Measurements from ENCODE around the gene ELOVL6. TPM values are rescaled to one million over a fixed set of nuclear protein-coding genes. Genes with fewer than 3 reads are reported as not detected.

ELOVL6 gene
- total and polyA plus RNA-seq, 8 donors = 3.2 to 27.9 (median 4.4) TPM

GRCh38 chr4:110020139-110020538 is 178.3 kb downstream of the ELOVL6 start:
- 42 to 53% (median 50%) methylated on average over 5 of the region's 5 CpGs for WGBS, 5 donors
- H3K27me3 ChIP-seq = no peaks in the 10 kb centered on the region
- no peaks in the 10 kb centered on the region for H3K36me3 ChIP-seq
- H3K4me1 ChIP-seq = no peaks in the 10 kb centered on the region
- H3K27ac ChIP-seq = no peak overlapping the region
- TF ChIP-seq POLR2A (IDR thresholded peaks at IDR 0.05) (no peak), POLR2AphosphoS5 (IDR thresholded peaks at IDR 0.05) (no peak), EP300 (IDR thresholded peaks at IDR 0.05) (no peak), CTCF (IDR thresholded peaks at IDR 0.05) (no peak)
- intact Hi-C loops (cut with DNase I; ENCODE audit: low total_unique reads) = no loop called here
- H3K9me3 ChIP-seq = peaks cover 0 to 5% (median 0%) of the 10 kb centered on the region in 4 donors
- DNase-seq = no peak
- no peak overlapping the region for H3K4me3 ChIP-seq

DNA sequence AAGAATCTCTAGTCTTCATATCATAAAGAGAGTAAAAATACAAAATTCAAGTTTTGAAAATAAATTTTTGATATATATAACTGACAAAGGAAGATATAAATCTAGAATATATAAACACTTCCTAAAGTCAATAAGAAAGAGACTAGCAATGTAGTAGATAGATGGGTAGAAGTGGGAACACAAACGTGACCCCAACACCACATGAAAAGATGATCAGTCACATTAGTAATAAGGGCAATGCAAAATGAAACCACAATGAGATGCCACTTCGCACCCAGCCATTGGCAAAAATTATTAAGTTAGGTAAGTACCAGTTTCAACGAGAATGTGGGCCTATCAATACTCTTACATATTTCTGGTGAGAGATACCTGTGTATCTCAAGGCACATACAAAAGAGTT is 179.3 kb downstream of the ELOVL6 start:
- Histone ChIP-seq H3K4me3 (no peak overlapping the region), H3K27me3 (no peaks in the 10 kb centered on the region), H3K9me3 (peaks cover 0 to 5% (median 0%) of the 10 kb centered on the region in 4 donors), H3K27ac (no peak overlapping the region), H3K36me3 (no peaks in the 10 kb centered on the region), H3K4me1 (no peaks in the 10 kb centered on the region)
- 74 to 84% (median 78%) methylated on average over 3 of the region's 3 CpGs for WGBS, 5 donors
- intact Hi-C loops (cut with DNase I; ENCODE audit: low total_unique reads) = no loop called here
- TF ChIP-seq CTCF (IDR thresholded peaks at IDR 0.05) = no peak
- TF ChIP-seq POLR2AphosphoS5 (IDR thresholded peaks at IDR 0.05) = no peak
- no peak for TF ChIP-seq POLR2A (IDR thresholded peaks at IDR 0.05)
- TF ChIP-seq EP300 (IDR thresholded peaks at IDR 0.05) = no peak
- no peak for DNase-seq

DNA sequence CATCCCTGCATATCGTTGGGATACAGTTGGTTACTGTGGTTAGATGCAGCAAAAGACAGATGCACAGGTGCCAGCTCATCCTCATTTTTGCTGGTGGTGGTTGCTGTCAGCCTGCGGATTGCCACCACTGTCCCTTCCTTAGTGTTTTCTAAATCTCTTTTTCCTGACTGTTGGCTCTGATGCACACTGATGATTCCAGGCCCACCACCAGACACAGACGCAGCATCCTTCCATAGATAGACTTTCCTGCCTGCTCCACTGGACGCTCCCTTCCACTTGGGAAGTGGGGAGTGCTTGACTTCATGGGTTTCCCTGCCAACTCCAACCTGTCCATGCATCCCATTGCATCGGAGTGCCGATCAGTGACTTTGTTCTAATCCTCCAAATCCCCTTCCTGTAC is 184.2 kb downstream of the ELOVL6 start:
- Histone ChIP-seq H3K27ac (no peak overlapping the region), H3K27me3 (no peaks in the 10 kb centered on the region), H3K9me3 (peaks cover 0 to 5% (median 0%) of the 10 kb centered on the region in 4 donors), H3K4me3 (no peak overlapping the region), H3K4me1 (no peaks in the 10 kb centered on the region), H3K36me3 (no peaks in the 10 kb centered on the region)
- 92 to 98% (median 92%) methylated on average over 6 of the region's 6 CpGs for WGBS, 5 donors
- no peak for DNase-seq
- TF ChIP-seq POLR2A (IDR thresholded peaks at IDR 0.05) (no peak), EP300 (IDR thresholded peaks at IDR 0.05) (no peak), POLR2AphosphoS5 (IDR thresholded peaks at IDR 0.05) (no peak), CTCF (IDR thresholded peaks at IDR 0.05) (no peak)
- intact Hi-C loops (cut with DNase I; ENCODE audit: low total_unique reads) = no loop called here

- no peak for DNase-seq
- no peak overlapping the region for H3K27ac ChIP-seq
- H3K9me3 ChIP-seq = peaks cover 0 to 5% (median 0%) of the 10 kb centered on the region in 4 donors
- no peak overlapping the region for H3K4me3 ChIP-seq
- H3K36me3 ChIP-seq = no peaks in the 10 kb centered on the region
- intact Hi-C loops (cut with DNase I; ENCODE audit: low total_unique reads) = no loop called here
- H3K4me1 ChIP-seq = no peaks in the 10 kb centered on the region
- no peak for TF ChIP-seq POLR2A (IDR thresholded peaks at IDR 0.05)
- WGBS, 5 donors = 52 to 85% (median 59%) methylated on average over 1 of the region's 1 CpG
- H3K27me3 ChIP-seq = no peaks in the 10 kb centered on the region
Observed at GRCh38 chr4:110012917-110013316, 185.5 kb downstream of the ELOVL6 start.

- no peak overlapping the region for H3K27ac ChIP-seq
- intact Hi-C loops (cut with DNase I; ENCODE audit: low total_unique reads) = no loop called here
- H3K4me3 ChIP-seq = no peak overlapping the region
- no peak for DNase-seq
- H3K4me1 ChIP-seq = no peaks in the 10 kb centered on the region
- no peaks in the 10 kb centered on the region for H3K9me3 ChIP-seq
- TF ChIP-seq POLR2A (IDR thresholded peaks at IDR 0.05) (no peak), POLR2AphosphoS5 (IDR thresholded peaks at IDR 0.05) (no peak), CTCF (IDR thresholded peaks at IDR 0.05) (no peak), EP300 (IDR thresholded peaks at IDR 0.05) (no peak)
- H3K36me3 ChIP-seq = no peaks in the 10 kb centered on the region
- WGBS, 5 donors = 85 to 94% (median 88%) methylated on average over 4 of the region's 4 CpGs
- no peaks in the 10 kb centered on the region for H3K27me3 ChIP-seq
Observed at GRCh38 chr4:110010797-110011196, 187.6 kb downstream of the ELOVL6 start.

Measured in stomach (tissue), 9 donors.